ENCODE measurements around the gene DDT. TPM values are rescaled to one million over a fixed set of nuclear protein-coding genes. Genes with fewer than 3 reads are reported as not detected.

DDT gene
- total and polyA plus RNA-seq, 12 donors, result 62.1 to 317 (median 146) TPM

DNA sequence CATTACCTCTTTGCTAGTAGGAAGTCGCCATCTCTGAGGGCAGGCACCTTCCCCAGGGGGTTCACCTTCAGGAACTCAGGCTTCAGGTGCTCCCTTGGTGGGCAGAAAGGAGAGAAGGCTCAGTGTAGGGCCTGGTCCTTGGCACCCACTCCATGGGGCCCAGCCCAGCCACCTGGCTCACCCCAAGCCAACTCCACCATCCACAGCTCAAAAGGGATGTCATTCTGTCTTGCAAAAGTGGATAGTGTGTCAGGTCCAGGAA is 33.7 kb upstream of the DDT start:
- Histone ChIP-seq H3K27me3 (no peaks in the 10 kb centered on the region), H3K9me3 (replicated peaks in 1 of 3) (no peaks in the 10 kb centered on the region), H3K4me3 (no peak overlapping the region), H3K27ac (no peak overlapping the region), H3K36me3 (replicated peaks in 1 of 2) (no peaks in the 10 kb centered on the region), H3K4me1 (replicated peaks in 1 of 2) (peaks cover 7 to 15% of the 10 kb centered on the region in 2 donors)
- no peak for TF ChIP-seq CTCF (IDR thresholded peaks at IDR 0.05)
- no peak for TF ChIP-seq POLR2A (IDR thresholded peaks at IDR 0.05)
- 82 to 100% (median 90%) methylated on average over 1 of the region's 1 CpG for WGBS, 4 donors
- intact Hi-C loops (cut with DNase I), result no loop called here
- DNase-seq, result no peak

GRCh38 chr22:24007253-24008021 is 33.2 kb upstream of the DDT start:
- H3K36me3 ChIP-seq (replicated peaks in 1 of 2), result no peaks in the 10 kb centered on the region
- 83 to 89% (median 86%) methylated on average over 8 of the region's 8 CpGs for WGBS, 4 donors
- H3K4me1 ChIP-seq (replicated peaks in 1 of 2), result peaks cover 2 to 9% of the 10 kb centered on the region in 2 donors
- intact Hi-C loops (cut with DNase I), result no loop called here
- no peaks in the 10 kb centered on the region for H3K9me3 ChIP-seq (replicated peaks in 1 of 3)
- no peak overlapping the region for H3K27ac ChIP-seq
- TF ChIP-seq CTCF (IDR thresholded peaks at IDR 0.05) (no peak), POLR2A (IDR thresholded peaks at IDR 0.05) (no peak)
- DNase-seq, result no peak
- no peaks in the 10 kb centered on the region for H3K27me3 ChIP-seq
- H3K4me3 ChIP-seq, result no peak overlapping the region

GRCh38 chr22:24006914-24007214 is 32.6 kb upstream of the DDT start:
- H3K27me3 ChIP-seq, result no peaks in the 10 kb centered on the region
- TF ChIP-seq CTCF (IDR thresholded peaks at IDR 0.05), result no peak
- TF ChIP-seq POLR2A (IDR thresholded peaks at IDR 0.05), result no peak
- H3K9me3 ChIP-seq (replicated peaks in 1 of 3), result no peaks in the 10 kb centered on the region
- peaks cover 0 to 4% of the 10 kb centered on the region in 2 donors for H3K4me1 ChIP-seq (replicated peaks in 1 of 2)
- H3K4me3 ChIP-seq, result no peak overlapping the region
- no peak for DNase-seq
- intact Hi-C loops (cut with DNase I), result no loop called here
- H3K36me3 ChIP-seq (replicated peaks in 1 of 2), result no peaks in the 10 kb centered on the region
- WGBS, 4 donors, result 84 to 92% (median 89%) methylated on average over 6 of the region's 6 CpGs
- H3K27ac ChIP-seq, result no peak overlapping the region

DNA sequence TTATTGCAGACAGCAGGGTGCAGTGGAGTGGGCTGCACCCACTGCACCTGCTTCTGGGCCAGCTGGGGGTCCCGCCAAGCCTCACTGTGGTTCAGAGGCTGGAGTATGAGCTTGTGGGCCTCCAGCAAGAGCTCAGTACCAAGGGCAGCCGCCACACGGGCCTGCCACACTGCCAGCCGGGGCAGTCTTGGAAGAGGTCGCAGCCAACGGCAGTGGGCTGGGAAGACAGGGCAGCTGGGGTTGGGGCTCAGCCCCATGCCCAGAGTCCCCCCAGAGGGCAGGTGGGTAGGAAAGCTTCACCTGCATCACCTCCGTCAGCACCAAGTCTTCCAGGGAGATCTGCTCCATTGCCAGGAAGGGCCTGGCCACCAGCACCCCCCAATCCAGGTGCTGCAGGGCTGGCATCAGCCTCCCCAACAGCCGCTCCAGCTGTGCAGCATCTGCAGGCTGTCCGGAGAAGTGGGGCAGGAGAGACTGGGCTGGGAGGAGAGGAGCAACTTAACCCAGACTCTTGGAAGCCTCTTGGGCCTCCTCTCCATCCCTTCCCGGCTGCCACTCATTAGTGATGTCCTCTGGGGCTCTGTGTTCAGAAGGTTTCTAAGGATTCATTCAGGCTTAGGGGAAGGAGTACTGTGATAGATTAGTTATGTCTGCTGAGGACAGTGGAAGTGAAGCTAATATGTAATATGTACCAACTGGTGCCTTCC is 32.1 kb upstream of the DDT start:
- no peak for DNase-seq
- Histone ChIP-seq H3K36me3 (replicated peaks in 1 of 2) (no peaks in the 10 kb centered on the region), H3K27me3 (no peaks in the 10 kb centered on the region), H3K4me3 (no peak overlapping the region), H3K27ac (no peak overlapping the region), H3K4me1 (replicated peaks in 1 of 2) (no peaks in the 10 kb centered on the region), H3K9me3 (replicated peaks in 1 of 3) (no peaks in the 10 kb centered on the region)
- intact Hi-C loops (cut with DNase I), result no loop called here
- TF ChIP-seq POLR2A (IDR thresholded peaks at IDR 0.05) (no peak), CTCF (IDR thresholded peaks at IDR 0.05) (no peak)
- 65 to 82% (median 74%) methylated on average over 4 to 10 of the region's 10 CpGs for WGBS, 4 donors
